HepG2 (cell line): ENCODE measurements around the gene RHOT2. TPM values are rescaled to one million over a fixed set of nuclear protein-coding genes. Genes with fewer than 3 reads are reported as not detected.

Experiments used
- MATR3 ChIP-seq: sonication (generic); formaldehyde crosslinking; IDR thresholded peaks from 2 replicates; pipeline ENCODE4 v1.4.0; 2020; ENCODE audit warnings: missing genetic modification reagents
- NCOR1 ChIP-seq: fragments of 200-600 bp; sonication (generic); IDR thresholded peaks from 2 replicates; pipeline ENCODE4 v1.7.0; 2017; ENCODE audit warnings: antibody characterized with exemption, low read length, borderline replicate concordance
- PHF21A ChIP-seq: sonication (generic); formaldehyde crosslinking; IDR thresholded peaks from 2 replicates; pipeline ENCODE4 v1.5.0; 2020; ENCODE audit warnings: mild to moderate bottlenecking, missing genetic modification reagents
- PITX1 ChIP-seq: sonication (generic); formaldehyde crosslinking; IDR thresholded peaks from 2 replicates; pipeline ENCODE4 v1.5.1; 2020; ENCODE audit warnings: mild to moderate bottlenecking, missing genetic modification reagents
- RARA ChIP-seq: IDR thresholded peaks from 2 replicates; pipeline ENCODE4 v1.6.1; 2016; ENCODE audit warnings: missing genetic modification reagents, missing compliant biosample characterization
- ZIK1 ChIP-seq: sonication (generic); formaldehyde crosslinking; IDR thresholded peaks from 2 replicates; pipeline ENCODE4 v1.5.0; 2020; ENCODE audit warnings: mild to moderate bottlenecking, low read depth, missing genetic modification reagents, borderline replicate concordance
- ZNF235 ChIP-seq: sonication (generic); formaldehyde crosslinking; IDR thresholded peaks from 2 replicates; pipeline ENCODE4 v1.8.1; 2023; ENCODE audit warnings: mild to moderate bottlenecking, missing genetic modification reagents, borderline replicate concordance
- ZSCAN12 ChIP-seq: sonication (generic); formaldehyde crosslinking; IDR thresholded peaks from 2 replicates; pipeline ENCODE4 v1.9.0; 2021; ENCODE audit warnings: mild to moderate bottlenecking, missing genetic modification reagents
- polyA plus RNA-seq, 8 experiments: library from polyadenylated mRNA; depleted of rRNA in 3 of 8; stranded (reverse) in 7 of 8; unstranded in 1 of 8; fragments of >200 nt; fragmentation: Illumina TruSeq in 4 of 8; extraction: Trizol in 4 of 8; gene quantifications; 2 replicates each; pipeline versions ENCODE4 v1.2.1 to v1.2.3, GENCODE V29; 2011 to 2016; ENCODE audit warnings: low read depth in 4 of 8, missing spikeins in 1 of 8, mixed read lengths in 1 of 8; ENCODE audit not compliant: insufficient read depth in 1 of 8
- total RNA-seq, 5 experiments: library from RNA; depleted of rRNA; stranded (reverse); fragments of >200 nt; fragmentation: Illumina TruSeq; extraction: Trizol; gene quantifications; 2 replicates each; pipeline ENCODE4 v1.2.3, GENCODE V29; 2016; ENCODE audit warnings: low read depth in 1 of 5
- TF ChIP-seq, protein P1 (sequence below): sonication (generic); formaldehyde crosslinking; IDR thresholded peaks from 2 replicates; pipeline ENCODE4 v1.4.0; 2020; ENCODE audit warnings: missing genetic modification reagents
- TF ChIP-seq, protein P2 (sequence below), 2 experiments: sonication (generic) in 1 of 2; formaldehyde crosslinking in 1 of 2; IDR thresholded peaks; 2 replicates each; pipeline versions ENCODE4 v1.6.1 to v1.9.0; 2014 to 2022; ENCODE audit warnings: antibody characterized with exemption in 1 of 2, borderline replicate concordance in 1 of 2, inconsistent platforms in 1 of 2, low read depth in 1 of 2, missing genetic modification reagents in 1 of 2
- TF ChIP-seq, protein P3 (sequence below): sonication (generic); formaldehyde crosslinking; IDR thresholded peaks from 2 replicates; pipeline ENCODE4 v1.5.0; 2020; ENCODE audit warnings: mild to moderate bottlenecking, missing genetic modification reagents, borderline replicate concordance

The RHOT2 gene
- total and polyA plus RNA-seq, 2 of the 13 experiments (the other 11 are each of a cell fraction or from before 2014, with no cell fraction given) = 63.6 to 76.9 TPM

DNA sequence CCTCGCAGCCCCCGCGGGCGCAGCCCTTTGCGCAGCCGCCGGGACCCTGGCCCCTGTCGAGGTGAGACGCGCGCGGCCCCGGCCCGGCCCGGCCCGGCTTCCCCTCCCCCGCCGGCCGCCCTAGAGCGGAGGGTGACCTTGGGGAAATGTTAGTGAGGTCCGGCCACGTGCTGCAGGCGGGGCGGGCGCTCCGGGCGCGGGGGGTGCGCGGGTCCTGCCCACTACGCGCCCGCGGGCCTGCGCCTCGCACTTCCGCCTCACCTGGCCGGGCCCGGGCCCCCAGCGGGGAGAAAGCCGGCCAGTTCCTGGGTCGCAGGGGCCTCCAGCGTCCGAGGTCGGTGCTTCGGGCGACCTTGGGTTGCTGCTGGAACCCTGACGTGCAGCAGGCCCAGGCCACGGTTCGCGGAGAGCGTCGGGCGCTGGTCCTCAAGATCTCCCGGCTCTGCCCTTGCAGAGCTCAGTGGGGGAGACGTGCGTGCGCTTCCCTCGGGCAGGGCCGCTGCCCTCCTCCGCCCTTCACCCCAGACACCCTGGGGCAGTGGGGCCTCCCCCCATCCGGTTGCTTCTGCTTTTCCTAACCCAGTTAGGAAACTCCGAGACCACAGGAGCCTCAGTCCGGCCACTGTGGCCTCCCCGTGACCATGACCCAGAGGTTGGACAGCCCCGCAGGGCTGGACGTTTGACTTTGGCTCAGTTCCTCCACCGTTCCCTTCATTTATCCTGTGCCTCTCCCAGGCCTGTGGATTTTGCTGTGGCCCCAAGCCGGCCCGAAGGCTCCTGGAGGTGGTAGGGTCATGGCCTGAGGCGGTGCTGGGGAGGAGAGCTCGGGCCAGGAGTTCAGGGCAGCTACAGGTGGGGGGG is 25.5 kb upstream of the RHOT2 start (continued):
- TF ChIP-seq, protein P1, sequence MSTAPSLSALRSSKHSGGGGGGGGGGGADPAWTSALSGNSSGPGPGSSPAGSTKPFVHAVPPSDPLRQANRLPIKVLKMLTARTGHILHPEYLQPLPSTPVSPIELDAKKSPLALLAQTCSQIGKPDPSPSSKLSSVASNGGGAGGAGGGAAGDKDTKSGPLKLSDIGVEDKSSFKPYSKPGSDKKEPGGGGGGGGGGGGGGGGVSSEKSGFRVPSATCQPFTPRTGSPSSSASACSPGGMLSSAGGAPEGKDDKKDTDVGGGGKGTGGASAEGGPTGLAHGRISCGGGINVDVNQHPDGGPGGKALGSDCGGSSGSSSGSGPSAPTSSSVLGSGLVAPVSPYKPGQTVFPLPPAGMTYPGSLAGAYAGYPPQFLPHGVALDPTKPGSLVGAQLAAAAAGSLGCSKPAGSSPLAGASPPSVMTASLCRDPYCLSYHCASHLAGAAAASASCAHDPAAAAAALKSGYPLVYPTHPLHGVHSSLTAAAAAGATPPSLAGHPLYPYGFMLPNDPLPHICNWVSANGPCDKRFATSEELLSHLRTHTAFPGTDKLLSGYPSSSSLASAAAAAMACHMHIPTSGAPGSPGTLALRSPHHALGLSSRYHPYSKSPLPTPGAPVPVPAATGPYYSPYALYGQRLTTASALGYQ (CRISPR knock-in tag) = 0 out of 2 replicates have a peak, but pooled peaks have one; percentile 64
- 0 out of 2 replicates have a peak, but pooled peaks have one; percentile 77 for TF ChIP-seq ZIK1
- TF ChIP-seq ZSCAN12 = 0 out of 2 replicates have a peak, but pooled peaks have one; percentile 62
- TF ChIP-seq MATR3 (CRISPR knock-in tag) = no peak
- TF ChIP-seq ZNF235 (CRISPR knock-in tag) = 0 out of 2 replicates have a peak, but pooled peaks have one; percentile 27
- peak; percentile 56; the same call in 1 of the 2 replicates for TF ChIP-seq PHF21A (CRISPR knock-in tag)
- TF ChIP-seq PITX1 (CRISPR knock-in tag) = peak; percentile 59
- TF ChIP-seq, protein P2, sequence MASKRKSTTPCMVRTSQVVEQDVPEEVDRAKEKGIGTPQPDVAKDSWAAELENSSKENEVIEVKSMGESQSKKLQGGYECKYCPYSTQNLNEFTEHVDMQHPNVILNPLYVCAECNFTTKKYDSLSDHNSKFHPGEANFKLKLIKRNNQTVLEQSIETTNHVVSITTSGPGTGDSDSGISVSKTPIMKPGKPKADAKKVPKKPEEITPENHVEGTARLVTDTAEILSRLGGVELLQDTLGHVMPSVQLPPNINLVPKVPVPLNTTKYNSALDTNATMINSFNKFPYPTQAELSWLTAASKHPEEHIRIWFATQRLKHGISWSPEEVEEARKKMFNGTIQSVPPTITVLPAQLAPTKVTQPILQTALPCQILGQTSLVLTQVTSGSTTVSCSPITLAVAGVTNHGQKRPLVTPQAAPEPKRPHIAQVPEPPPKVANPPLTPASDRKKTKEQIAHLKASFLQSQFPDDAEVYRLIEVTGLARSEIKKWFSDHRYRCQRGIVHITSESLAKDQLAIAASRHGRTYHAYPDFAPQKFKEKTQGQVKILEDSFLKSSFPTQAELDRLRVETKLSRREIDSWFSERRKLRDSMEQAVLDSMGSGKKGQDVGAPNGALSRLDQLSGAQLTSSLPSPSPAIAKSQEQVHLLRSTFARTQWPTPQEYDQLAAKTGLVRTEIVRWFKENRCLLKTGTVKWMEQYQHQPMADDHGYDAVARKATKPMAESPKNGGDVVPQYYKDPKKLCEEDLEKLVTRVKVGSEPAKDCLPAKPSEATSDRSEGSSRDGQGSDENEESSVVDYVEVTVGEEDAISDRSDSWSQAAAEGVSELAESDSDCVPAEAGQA (IDR thresholded peaks at IDR 0.05; ENCODE audit: low read depth) = no peak
- TF ChIP-seq, protein P2 (CRISPR knock-in tag; IDR thresholded peaks at IDR 0.05; ENCODE audit: borderline replicate concordance) = 0 out of 2 replicates have a peak, but pooled peaks have one; percentile 62
- TF ChIP-seq, protein P3, sequence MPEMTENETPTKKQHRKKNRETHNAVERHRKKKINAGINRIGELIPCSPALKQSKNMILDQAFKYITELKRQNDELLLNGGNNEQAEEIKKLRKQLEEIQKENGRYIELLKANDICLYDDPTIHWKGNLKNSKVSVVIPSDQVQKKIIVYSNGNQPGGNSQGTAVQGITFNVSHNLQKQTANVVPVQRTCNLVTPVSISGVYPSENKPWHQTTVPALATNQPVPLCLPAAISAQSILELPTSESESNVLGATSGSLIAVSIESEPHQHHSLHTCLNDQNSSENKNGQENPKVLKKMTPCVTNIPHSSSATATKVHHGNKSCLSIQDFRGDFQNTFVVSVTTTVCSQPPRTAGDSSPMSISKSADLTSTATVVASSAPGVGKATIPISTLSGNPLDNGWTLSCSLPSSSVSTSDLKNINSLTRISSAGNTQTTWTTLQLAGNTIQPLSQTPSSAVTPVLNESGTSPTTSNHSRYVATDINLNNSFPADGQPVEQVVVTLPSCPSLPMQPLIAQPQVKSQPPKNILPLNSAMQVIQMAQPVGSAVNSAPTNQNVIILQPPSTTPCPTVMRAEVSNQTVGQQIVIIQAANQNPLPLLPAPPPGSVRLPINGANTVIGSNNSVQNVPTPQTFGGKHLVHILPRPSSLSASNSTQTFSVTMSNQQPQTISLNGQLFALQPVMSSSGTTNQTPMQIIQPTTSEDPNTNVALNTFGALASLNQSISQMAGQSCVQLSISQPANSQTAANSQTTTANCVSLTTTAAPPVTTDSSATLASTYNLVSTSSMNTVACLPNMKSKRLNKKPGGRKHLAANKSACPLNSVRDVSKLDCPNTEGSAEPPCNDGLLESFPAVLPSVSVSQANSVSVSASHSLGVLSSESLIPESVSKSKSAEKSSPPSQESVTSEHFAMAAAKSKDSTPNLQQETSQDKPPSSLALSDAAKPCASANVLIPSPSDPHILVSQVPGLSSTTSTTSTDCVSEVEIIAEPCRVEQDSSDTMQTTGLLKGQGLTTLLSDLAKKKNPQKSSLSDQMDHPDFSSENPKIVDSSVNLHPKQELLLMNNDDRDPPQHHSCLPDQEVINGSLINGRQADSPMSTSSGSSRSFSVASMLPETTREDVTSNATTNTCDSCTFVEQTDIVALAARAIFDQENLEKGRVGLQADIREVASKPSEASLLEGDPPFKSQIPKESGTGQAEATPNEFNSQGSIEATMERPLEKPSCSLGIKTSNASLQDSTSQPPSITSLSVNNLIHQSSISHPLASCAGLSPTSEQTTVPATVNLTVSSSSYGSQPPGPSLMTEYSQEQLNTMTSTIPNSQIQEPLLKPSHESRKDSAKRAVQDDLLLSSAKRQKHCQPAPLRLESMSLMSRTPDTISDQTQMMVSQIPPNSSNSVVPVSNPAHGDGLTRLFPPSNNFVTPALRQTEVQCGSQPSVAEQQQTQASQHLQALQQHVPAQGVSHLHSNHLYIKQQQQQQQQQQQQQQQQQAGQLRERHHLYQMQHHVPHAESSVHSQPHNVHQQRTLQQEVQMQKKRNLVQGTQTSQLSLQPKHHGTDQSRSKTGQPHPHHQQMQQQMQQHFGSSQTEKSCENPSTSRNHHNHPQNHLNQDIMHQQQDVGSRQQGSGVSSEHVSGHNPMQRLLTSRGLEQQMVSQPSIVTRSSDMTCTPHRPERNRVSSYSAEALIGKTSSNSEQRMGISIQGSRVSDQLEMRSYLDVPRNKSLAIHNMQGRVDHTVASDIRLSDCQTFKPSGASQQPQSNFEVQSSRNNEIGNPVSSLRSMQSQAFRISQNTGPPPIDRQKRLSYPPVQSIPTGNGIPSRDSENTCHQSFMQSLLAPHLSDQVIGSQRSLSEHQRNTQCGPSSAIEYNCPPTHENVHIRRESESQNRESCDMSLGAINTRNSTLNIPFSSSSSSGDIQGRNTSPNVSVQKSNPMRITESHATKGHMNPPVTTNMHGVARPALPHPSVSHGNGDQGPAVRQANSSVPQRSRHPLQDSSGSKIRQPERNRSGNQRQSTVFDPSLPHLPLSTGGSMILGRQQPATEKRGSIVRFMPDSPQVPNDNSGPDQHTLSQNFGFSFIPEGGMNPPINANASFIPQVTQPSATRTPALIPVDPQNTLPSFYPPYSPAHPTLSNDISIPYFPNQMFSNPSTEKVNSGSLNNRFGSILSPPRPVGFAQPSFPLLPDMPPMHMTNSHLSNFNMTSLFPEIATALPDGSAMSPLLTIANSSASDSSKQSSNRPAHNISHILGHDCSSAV (CRISPR knock-in tag) = no peak
- peak; percentile 72 for TF ChIP-seq RARA (CRISPR knock-in tag)
- no peak for TF ChIP-seq NCOR1
